ENCODE measurements around the gene PODN. TPM values are rescaled to one million over a fixed set of nuclear protein-coding genes. Genes with fewer than 3 reads are reported as not detected.

PODN gene
- total RNA-seq, 1 experiment from 2014 or later, result 0.23 TPM

DNA sequence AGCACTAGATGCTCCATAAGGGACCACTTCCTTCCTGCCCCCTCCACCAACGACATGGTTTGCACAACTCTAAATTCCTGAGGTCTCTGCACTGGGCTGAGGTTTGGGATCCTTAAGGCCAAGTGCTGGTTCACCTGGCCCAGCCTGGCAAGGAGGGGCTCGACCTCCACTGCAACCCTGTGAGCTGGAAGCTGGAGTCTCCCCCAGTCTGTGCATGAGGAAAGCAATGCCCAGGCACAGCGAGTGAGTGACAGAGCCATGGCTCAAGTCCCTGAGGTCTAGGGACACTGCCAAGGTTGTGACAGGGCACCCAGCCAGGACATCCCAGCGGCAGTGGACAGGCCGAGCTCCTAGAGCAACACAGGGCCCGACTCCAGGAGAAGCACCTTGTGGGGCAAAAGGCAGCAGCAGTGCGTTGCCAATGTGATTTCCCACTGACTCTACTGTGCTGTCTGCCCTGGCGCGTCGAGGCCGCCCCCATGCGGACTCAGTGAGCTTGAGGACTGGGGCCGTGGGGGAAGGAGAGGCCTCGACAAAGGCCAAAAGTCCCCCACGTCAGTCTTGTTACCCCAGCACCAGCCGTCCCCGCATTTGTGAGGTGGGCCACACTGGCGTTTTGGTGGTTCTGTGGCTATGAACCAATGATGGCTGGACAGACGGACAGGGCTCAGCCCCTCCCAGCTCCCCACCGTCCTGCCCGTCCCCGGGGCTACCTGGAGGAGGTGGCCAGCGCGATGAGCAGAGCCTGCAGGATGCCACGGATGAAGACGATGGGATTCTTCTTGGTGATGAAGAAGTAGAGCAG lies 30.0 kb downstream of the PODN start:
- intact Hi-C loops (cut with micrococcal nuclease; ENCODE audit: unreplicated experiment) (no loop called here), in situ Hi-C loops (cut with HindIII; ENCODE audit: low pct_unique_long_range_greater_than_20kb, low sequenced_read_pairs) (no loop called here)
- TF ChIP-seq, protein P1, sequence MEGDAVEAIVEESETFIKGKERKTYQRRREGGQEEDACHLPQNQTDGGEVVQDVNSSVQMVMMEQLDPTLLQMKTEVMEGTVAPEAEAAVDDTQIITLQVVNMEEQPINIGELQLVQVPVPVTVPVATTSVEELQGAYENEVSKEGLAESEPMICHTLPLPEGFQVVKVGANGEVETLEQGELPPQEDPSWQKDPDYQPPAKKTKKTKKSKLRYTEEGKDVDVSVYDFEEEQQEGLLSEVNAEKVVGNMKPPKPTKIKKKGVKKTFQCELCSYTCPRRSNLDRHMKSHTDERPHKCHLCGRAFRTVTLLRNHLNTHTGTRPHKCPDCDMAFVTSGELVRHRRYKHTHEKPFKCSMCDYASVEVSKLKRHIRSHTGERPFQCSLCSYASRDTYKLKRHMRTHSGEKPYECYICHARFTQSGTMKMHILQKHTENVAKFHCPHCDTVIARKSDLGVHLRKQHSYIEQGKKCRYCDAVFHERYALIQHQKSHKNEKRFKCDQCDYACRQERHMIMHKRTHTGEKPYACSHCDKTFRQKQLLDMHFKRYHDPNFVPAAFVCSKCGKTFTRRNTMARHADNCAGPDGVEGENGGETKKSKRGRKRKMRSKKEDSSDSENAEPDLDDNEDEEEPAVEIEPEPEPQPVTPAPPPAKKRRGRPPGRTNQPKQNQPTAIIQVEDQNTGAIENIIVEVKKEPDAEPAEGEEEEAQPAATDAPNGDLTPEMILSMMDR (IDR thresholded peaks at IDR 0.05), result no peak
- TF ChIP-seq SIN3A (IDR thresholded peaks at IDR 0.05; ENCODE audit: borderline replicate concordance, insufficient read depth, low read depth, low read length), result no peak
- no peaks in the 10 kb centered on the region for H3K36me3 ChIP-seq (ENCODE audit: control insufficient read depth, insufficient read depth, low read length)
- H3K4me3 ChIP-seq (ENCODE audit: low read depth in 2 of 2, low read length in 2 of 2), result no peak overlapping the region
- no peaks in the 10 kb centered on the region for H3K27me3 ChIP-seq (ENCODE audit: control insufficient read depth, insufficient read depth, low read length)
- BruUV-seq (replicated peaks), result no TSS peak
- no peak overlapping the region for H3K27ac ChIP-seq (ENCODE audit: low read length)
- DNase-seq (ENCODE audit: low read depth, low spot score) (no peak), ATAC-seq (peak; percentile 17; the same call in 1 of the 2 replicates)
- ChIA-PET CTCF (no interaction called here), POLR2A (no interaction called here)
- peaks cover 4% of the 10 kb centered on the region; the same call in 1 of the 2 replicates for H3K4me1 ChIP-seq (ENCODE audit: control insufficient read depth, insufficient read depth, low read length)
- no peaks in the 10 kb centered on the region for H3K9me3 ChIP-seq (ENCODE audit: control insufficient read depth, insufficient read depth, low read depth, low read length)

DNA sequence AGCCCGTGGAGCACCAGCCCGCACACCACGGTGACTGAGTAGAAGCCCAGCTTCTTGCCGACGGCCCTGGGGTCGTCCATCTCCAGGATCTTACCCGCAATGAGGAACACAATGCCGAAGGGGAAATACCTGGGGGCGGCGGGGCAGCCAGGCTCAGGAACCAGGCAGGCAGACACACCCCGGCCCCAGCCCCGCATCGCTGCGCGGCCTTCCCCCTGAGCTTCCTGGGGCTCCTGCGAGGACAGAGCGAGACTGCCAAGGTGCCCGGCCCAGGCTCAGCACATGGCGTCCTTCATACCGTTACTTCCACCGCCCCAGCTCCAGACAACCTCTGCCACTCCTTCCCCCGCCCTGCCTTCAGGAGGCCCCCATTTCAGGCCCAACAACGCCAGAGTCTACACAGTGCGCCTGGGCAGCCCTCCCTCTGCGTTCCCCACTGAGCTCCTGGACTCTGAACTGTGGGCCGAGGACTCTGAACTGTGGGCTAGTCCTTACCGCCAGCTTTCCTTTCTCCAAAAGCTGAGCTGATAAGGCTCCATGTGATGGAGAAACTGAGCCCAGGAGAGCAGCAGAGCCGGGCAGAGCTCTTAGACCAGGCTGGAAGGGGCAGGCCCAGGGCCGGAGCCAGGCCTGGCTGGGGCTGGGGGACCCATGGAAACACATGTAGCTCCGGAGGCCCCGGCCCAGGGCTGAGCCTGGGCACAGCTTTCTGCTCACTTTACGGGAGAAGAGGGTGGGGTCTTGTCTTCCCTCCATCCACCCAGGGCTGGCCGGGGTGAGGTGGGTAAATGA lies 30.8 kb downstream of the PODN start:
- in situ Hi-C loops (cut with HindIII; ENCODE audit: low pct_unique_long_range_greater_than_20kb, low sequenced_read_pairs) (no loop called here), intact Hi-C loops (cut with micrococcal nuclease; ENCODE audit: unreplicated experiment) (no loop called here)
- H3K36me3 ChIP-seq (ENCODE audit: control insufficient read depth, insufficient read depth, low read length), result no peaks in the 10 kb centered on the region
- no peak overlapping the region for H3K4me3 ChIP-seq (ENCODE audit: low read depth in 2 of 2, low read length in 2 of 2)
- no TSS peak for BruUV-seq (replicated peaks)
- ATAC-seq, result no peak
- TF ChIP-seq, protein P1 (IDR thresholded peaks at IDR 0.05), result no peak
- no peak for TF ChIP-seq TCF7L2 (IDR thresholded peaks at IDR 0.05; ENCODE audit: low read depth, low read length)
- no peak for TF ChIP-seq POLR2AphosphoS5 (IDR thresholded peaks at IDR 0.05; ENCODE audit: low read depth, low read length)
- TF ChIP-seq, protein P2, sequence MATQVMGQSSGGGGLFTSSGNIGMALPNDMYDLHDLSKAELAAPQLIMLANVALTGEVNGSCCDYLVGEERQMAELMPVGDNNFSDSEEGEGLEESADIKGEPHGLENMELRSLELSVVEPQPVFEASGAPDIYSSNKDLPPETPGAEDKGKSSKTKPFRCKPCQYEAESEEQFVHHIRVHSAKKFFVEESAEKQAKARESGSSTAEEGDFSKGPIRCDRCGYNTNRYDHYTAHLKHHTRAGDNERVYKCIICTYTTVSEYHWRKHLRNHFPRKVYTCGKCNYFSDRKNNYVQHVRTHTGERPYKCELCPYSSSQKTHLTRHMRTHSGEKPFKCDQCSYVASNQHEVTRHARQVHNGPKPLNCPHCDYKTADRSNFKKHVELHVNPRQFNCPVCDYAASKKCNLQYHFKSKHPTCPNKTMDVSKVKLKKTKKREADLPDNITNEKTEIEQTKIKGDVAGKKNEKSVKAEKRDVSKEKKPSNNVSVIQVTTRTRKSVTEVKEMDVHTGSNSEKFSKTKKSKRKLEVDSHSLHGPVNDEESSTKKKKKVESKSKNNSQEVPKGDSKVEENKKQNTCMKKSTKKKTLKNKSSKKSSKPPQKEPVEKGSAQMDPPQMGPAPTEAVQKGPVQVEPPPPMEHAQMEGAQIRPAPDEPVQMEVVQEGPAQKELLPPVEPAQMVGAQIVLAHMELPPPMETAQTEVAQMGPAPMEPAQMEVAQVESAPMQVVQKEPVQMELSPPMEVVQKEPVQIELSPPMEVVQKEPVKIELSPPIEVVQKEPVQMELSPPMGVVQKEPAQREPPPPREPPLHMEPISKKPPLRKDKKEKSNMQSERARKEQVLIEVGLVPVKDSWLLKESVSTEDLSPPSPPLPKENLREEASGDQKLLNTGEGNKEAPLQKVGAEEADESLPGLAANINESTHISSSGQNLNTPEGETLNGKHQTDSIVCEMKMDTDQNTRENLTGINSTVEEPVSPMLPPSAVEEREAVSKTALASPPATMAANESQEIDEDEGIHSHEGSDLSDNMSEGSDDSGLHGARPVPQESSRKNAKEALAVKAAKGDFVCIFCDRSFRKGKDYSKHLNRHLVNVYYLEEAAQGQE (IDR thresholded peaks at IDR 0.05; ENCODE audit: insufficient read depth in 1 of 2, low read depth in 2 of 2, low read length in 1 of 2), result no peak
- no peak for TF ChIP-seq SIN3A (IDR thresholded peaks at IDR 0.05; ENCODE audit: borderline replicate concordance, insufficient read depth, low read depth, low read length)
- POLR2A ChIA-PET, result no interaction called here
- no peaks in the 10 kb centered on the region for H3K9me3 ChIP-seq (ENCODE audit: control insufficient read depth, insufficient read depth, low read depth, low read length)
- peaks cover 4% of the 10 kb centered on the region; the same call in 1 of the 2 replicates for H3K4me1 ChIP-seq (ENCODE audit: control insufficient read depth, insufficient read depth, low read length)
- DNase-seq (ENCODE audit: low read depth, low spot score), result no peak
- H3K27me3 ChIP-seq (ENCODE audit: control insufficient read depth, insufficient read depth, low read length), result no peaks in the 10 kb centered on the region
- H3K27ac ChIP-seq (ENCODE audit: low read length), result no peak overlapping the region
- CTCF ChIA-PET, result no interaction called here

Data from Panc1 (cell line).